Measurements from ENCODE around the gene TKT. TPM values are rescaled to one million over a fixed set of nuclear protein-coding genes. Genes with fewer than 3 reads are reported as not detected.
A peak's percentile ranks its signal among the peaks of the same experiment; 100 is the strongest.

TKT gene
- total and polyA plus RNA-seq, 2 of the 8 experiments (the other 6 are each of a cell fraction or from before 2014, with no cell fraction given), result 418 to 986 TPM

DNA sequence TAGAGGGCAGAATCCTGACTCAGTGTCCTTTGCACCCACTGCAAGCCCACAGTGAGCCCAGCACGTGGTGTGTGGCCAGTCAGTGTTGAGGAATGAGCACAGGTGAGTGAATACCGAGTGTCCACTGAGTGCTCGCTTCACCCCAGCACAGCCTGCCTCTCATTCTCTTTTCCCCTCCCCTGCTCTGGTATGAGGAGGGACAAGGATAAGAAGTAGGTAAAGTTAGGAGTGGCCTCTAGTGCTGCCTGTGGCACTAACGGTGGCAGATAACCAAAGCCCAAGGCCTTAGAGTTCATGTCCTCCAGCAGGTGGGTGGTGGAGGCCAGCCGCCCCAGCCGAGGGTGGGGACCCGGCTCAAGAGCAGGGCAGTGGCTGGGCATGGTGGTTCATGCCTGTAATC is 56.8 kb downstream of the TKT start:
- Histone ChIP-seq H3K27me3 (replicated peaks in 1 of 4; ENCODE audit: control insufficient read depth in 3 of 4, extremely low read depth in 1 of 4, insufficient read depth in 3 of 4, low read length in 3 of 4) (no peaks in the 10 kb centered on the region; a peak in 1 of 7 replicates), H3K4me2 (ENCODE audit: insufficient read depth in 1 of 2, low read depth in 2 of 2, low read length in 2 of 2) (no peak overlapping the region), H3K79me1 (ENCODE audit: low read depth, low read length) (no peaks in the 10 kb centered on the region), H2BK15ac (ENCODE audit: low read length) (0 out of 2 replicates have a peak overlapping the region, but pooled peaks have one; percentile 61), H3K79me2 (ENCODE audit: control insufficient read depth in 1 of 2, insufficient read depth in 2 of 2, low read length in 2 of 2) (no peaks in the 10 kb centered on the region), H3K56ac (replicated peaks; ENCODE audit: insufficient read length, low read depth, low read length) (no peak overlapping the region), H3K4ac (replicated peaks; ENCODE audit: insufficient read length, low read depth, low read length) (no peak overlapping the region), H4K8ac (ENCODE audit: extremely low read depth, insufficient read depth, low read length) (no peak overlapping the region), H4K5ac (ENCODE audit: insufficient read length, low read depth, low read length) (no peak overlapping the region), H3K18ac (ENCODE audit: extremely low read depth, low read length) (no peak overlapping the region), H3K9ac (replicated peaks in 1 of 4; ENCODE audit: extremely low read depth in 1 of 4, low read depth in 3 of 4, low read length in 3 of 4) (no peak overlapping the region), H3K36me3 (ENCODE audit: control insufficient read depth in 2 of 4, insufficient read depth in 4 of 4, low read length in 3 of 4) (no peaks in the 10 kb centered on the region), H3K27ac (ENCODE audit: low read depth, low read length) (no peak overlapping the region), H2BK12ac (ENCODE audit: low read depth, low read length) (no peak overlapping the region), H3K23ac (ENCODE audit: insufficient read length) (no peak overlapping the region), H2AFZ (ENCODE audit: low read length) (no peak overlapping the region), H3K9me3 (ENCODE audit: insufficient read depth in 2 of 2, low read depth in 1 of 2, low read length in 1 of 2) (no peaks in the 10 kb centered on the region), H4K91ac (replicated peaks; ENCODE audit: insufficient read length, low read length) (no peak overlapping the region), H3K23me2 (ENCODE audit: low read depth, low read length) (no peaks in the 10 kb centered on the region), H3K4me3 (ENCODE audit: extremely low read depth in 1 of 4, insufficient read depth in 2 of 4, low read depth in 3 of 4, low read length in 4 of 4) (no peak overlapping the region), H2BK20ac (ENCODE audit: low read length) (no peak overlapping the region), H4K20me1 (replicated peaks in 1 of 2; ENCODE audit: control insufficient read depth in 1 of 2, insufficient read depth in 2 of 2, low read length in 2 of 2) (no peaks in the 10 kb centered on the region), H3K14ac (ENCODE audit: insufficient read length) (no peak overlapping the region), H2BK5ac (ENCODE audit: low read depth, low read length) (no peak overlapping the region; the same call in 1 of the 2 replicates), H2AK5ac (ENCODE audit: low read depth, low read length) (no peak overlapping the region), H2BK120ac (replicated peaks; ENCODE audit: low read depth, low read length) (no peak overlapping the region), H3K4me1 (replicated peaks in 1 of 4; ENCODE audit: control insufficient read depth in 3 of 4, insufficient read depth in 4 of 4, low read length in 3 of 4) (peaks cover 0 to 12% (median 4%) of the 10 kb centered on the region in 4 experiments; a peak in 5 of 7 replicates)
- no peak for FAIRE-seq
- POLR2A ChIA-PET (ENCODE audit: partially characterized antibody), result interaction anchor here (1.0 to 1.6 kb wide), 3 partner anchors 53 to 148 kb away, joined by 3 to 4 read pairs (median 3); partner anchors contain the start of gene DCP1A
- WGBS, 2 experiments (ENCODE audit: extremely low coverage in 1 of 2, insufficient coverage in 1 of 2, insufficient read length in 1 of 2, insufficient replicate concordance in 2 of 2, low coverage in 1 of 2, low lambda C conversion rate in 2 of 2, missing lambda C conversion rate in 1 of 2), result 82% methylated on average over 7 of the region's 7 CpGs; no CpG with 5 or more reads in 1 of the 2 experiments
- CTCF ChIA-PET (ENCODE audit: partially characterized antibody), result interaction anchor here (0.6 to 8.3 kb wide), 17 partner anchors 8 to 348 kb away, joined by 3 to 164 read pairs (median 4); partner anchors contain the start of genes PRKCD and RFT1
- no peak for DNase-seq (ENCODE audit: low read depth in 1 of 2, low spot score in 2 of 2)
- TF ChIP-seq JUND (IDR thresholded peaks at IDR 0.05; ENCODE audit: low read length) (no peak), RNF2 (IDR thresholded peaks at IDR 0.05; ENCODE audit: borderline replicate concordance, low read depth, low read length, missing control alignments, poor library complexity, severe bottlenecking) (no peak), HDAC6 (IDR thresholded peaks at IDR 0.05; ENCODE audit: low read depth, low read length) (no peak), KDM5A (IDR thresholded peaks at IDR 0.05; ENCODE audit: low read length) (no peak), EP300 (IDR thresholded peaks at IDR 0.05; ENCODE audit: borderline replicate concordance in 1 of 2, low read depth in 2 of 2, low read length in 2 of 2) (no peak), MAFK (IDR thresholded peaks at IDR 0.05; ENCODE audit: low read depth, low read length) (no peak), POU5F1 (IDR thresholded peaks at IDR 0.05; ENCODE audit: low read depth, low read length) (no peak), PHF8 (conservative IDR thresholded peaks at IDR 0.05; ENCODE audit: low read depth, low read length) (no peak), RAD21 (IDR thresholded peaks at IDR 0.05 in 1 of 2, conservative IDR thresholded peaks at IDR 0.05 in 1 of 2; ENCODE audit: low read depth in 2 of 2, low read length in 2 of 2) (no peak), RBBP5 (IDR thresholded peaks at IDR 0.05; ENCODE audit: borderline replicate concordance, low read depth, low read length) (no peak), TCF12 (IDR thresholded peaks at IDR 0.05; ENCODE audit: low read depth, low read length) (no peak)
- TF ChIP-seq, protein P1, sequence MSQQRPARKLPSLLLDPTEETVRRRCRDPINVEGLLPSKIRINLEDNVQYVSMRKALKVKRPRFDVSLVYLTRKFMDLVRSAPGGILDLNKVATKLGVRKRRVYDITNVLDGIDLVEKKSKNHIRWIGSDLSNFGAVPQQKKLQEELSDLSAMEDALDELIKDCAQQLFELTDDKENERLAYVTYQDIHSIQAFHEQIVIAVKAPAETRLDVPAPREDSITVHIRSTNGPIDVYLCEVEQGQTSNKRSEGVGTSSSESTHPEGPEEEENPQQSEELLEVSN (IDR thresholded peaks at IDR 0.05), result no peak

Data from H1 (cell line).